SK-N-SH treated with all-trans-retinoic acid at 6 μM for 48 hours (cell line): ENCODE measurements around the gene PTPRG.
"Not testable (repeated sequence)": the region's sequence is repeated elsewhere in the genome, so short reads cannot be mapped to it uniquely, and the experiment has no call there.

Experiments
- ATAC-seq: fragments of 200-7000 bp; cut with Tn5 transposase; 3 replicates; pipeline ENCODE4 v1.9.1; 2020; ENCODE audit warnings: mild to moderate bottlenecking, moderate library complexity
- BACH2 ChIP-seq: fragments of 250-450 bp; sonication (Bioruptor Pico); IDR thresholded peaks from 2 replicates; pipeline ENCODE4 v1.9.0; 2021; ENCODE audit warnings: mild to moderate bottlenecking, borderline replicate concordance
- CREB5 ChIP-seq: fragments of 250-450 bp; sonication (Bioruptor Pico); IDR thresholded peaks from 2 replicates; pipeline ENCODE4 v1.5.1; 2020; ENCODE audit warnings: low read depth, mild to moderate bottlenecking, moderate library complexity
- CSDC2 ChIP-seq: fragments of 250-450 bp; sonication (Bioruptor Pico); IDR thresholded peaks from 2 replicates; pipeline ENCODE4 v1.5.0; 2020; ENCODE audit warnings: mild to moderate bottlenecking, moderate library complexity
- CSRNP3 ChIP-seq: fragments of 250-450 bp; sonication (Bioruptor Pico); IDR thresholded peaks from 2 replicates; pipeline ENCODE4 v1.5.1; 2021; ENCODE audit warnings: mild to moderate bottlenecking, moderate library complexity
- ESRRG ChIP-seq: fragments of 250-450 bp; sonication (Bioruptor Pico); IDR thresholded peaks from 2 replicates; pipeline ENCODE4 v1.6.1; 2021; ENCODE audit warnings: mild to moderate bottlenecking
- OSR1 ChIP-seq: fragments of 250-450 bp; sonication (Bioruptor Pico); IDR thresholded peaks from 2 replicates; pipeline ENCODE4 v1.8.0; 2022; ENCODE audit warnings: moderate library complexity, mild to moderate bottlenecking, inconsistent platforms
- POU6F1 ChIP-seq: fragments of 250-450 bp; sonication (Bioruptor Pico); IDR thresholded peaks from 2 replicates; pipeline ENCODE4 v1.8.0; 2021; ENCODE audit warnings: low read depth, mild to moderate bottlenecking, moderate library complexity, borderline replicate concordance
- RARB ChIP-seq: fragments of 250-450 bp; sonication (Bioruptor Pico); IDR thresholded peaks from 2 replicates; pipeline ENCODE4 v1.8.0; 2021; ENCODE audit warnings: mild to moderate bottlenecking, moderate library complexity
- SNAI2 ChIP-seq: fragments of 250-450 bp; sonication (Bioruptor Pico); IDR thresholded peaks from 2 replicates; pipeline ENCODE4 v1.5.0; 2020; ENCODE audit warnings: mild to moderate bottlenecking, moderate library complexity
- TCF4 ChIP-seq: fragments of 250-450 bp; sonication (Bioruptor Pico); IDR thresholded peaks from 2 replicates; pipeline ENCODE4 v1.8.0; 2021; ENCODE audit warnings: mild to moderate bottlenecking, moderate library complexity, borderline replicate concordance
- TOX ChIP-seq: fragments of 250-450 bp; sonication (Bioruptor Pico); IDR thresholded peaks from 2 replicates; pipeline ENCODE4 v1.8.0; 2021; ENCODE audit warnings: mild to moderate bottlenecking, moderate library complexity, borderline replicate concordance
- TSHZ2 ChIP-seq: fragments of 250-450 bp; sonication (Bioruptor Pico); IDR thresholded peaks from 2 replicates; pipeline ENCODE4 v1.5.0; 2020; ENCODE audit warnings: mild to moderate bottlenecking, moderate library complexity
- ZC3H10 ChIP-seq: fragments of 250-450 bp; sonication (Bioruptor Pico); IDR thresholded peaks from 2 replicates; pipeline ENCODE4 v1.5.1; 2021; ENCODE audit warnings: mild to moderate bottlenecking, moderate library complexity
- ZFP3 ChIP-seq: fragments of 250-450 bp; sonication (Bioruptor Pico); IDR thresholded peaks from 2 replicates; pipeline ENCODE4 v1.5.0; 2020; ENCODE audit warnings: mild to moderate bottlenecking, moderate library complexity
- ZNF565 ChIP-seq: fragments of 450-650 bp; formaldehyde crosslinking; conservative IDR thresholded peaks from 2 replicates; pipeline ENCODE4 v1.5.0; 2020; ENCODE audit warnings: low read depth, mild to moderate bottlenecking, moderate library complexity

PTPRG gene

GRCh38 chr3:61812517-61812916, 251.1 kb downstream of the PTPRG start:
- ATAC-seq = no peak
- TF ChIP-seq CSRNP3 (CRISPR knock-in tag) (no peak), RARB (CRISPR knock-in tag) (no peak), TSHZ2 (CRISPR knock-in tag) (no peak), ZC3H10 (CRISPR knock-in tag) (no peak), ZFP3 (CRISPR knock-in tag) (no peak), BACH2 (no peak)

GRCh38 chr3:61813636-61814035, 252.3 kb downstream of the PTPRG start:
- no peak for TF ChIP-seq ZFP3 (CRISPR knock-in tag)
- TF ChIP-seq ZC3H10 (CRISPR knock-in tag) = no peak
- no peak for TF ChIP-seq OSR1 (CRISPR knock-in tag)
- TF ChIP-seq CREB5 (CRISPR knock-in tag) = no peak
- no peak for TF ChIP-seq ZNF565
- TF ChIP-seq CSDC2 (CRISPR knock-in tag) = no peak
- TF ChIP-seq TOX (CRISPR knock-in tag) = no peak
- TF ChIP-seq SNAI2 = no peak
- no peak for TF ChIP-seq CSRNP3 (CRISPR knock-in tag)
- no peak for TF ChIP-seq ESRRG (CRISPR knock-in tag)
- no peak for ATAC-seq

- ATAC-seq = no peak
- no peak for TF ChIP-seq CREB5 (CRISPR knock-in tag)
- no peak for TF ChIP-seq TCF4
- no peak for TF ChIP-seq CSRNP3 (CRISPR knock-in tag)
- no peak for TF ChIP-seq CSDC2 (CRISPR knock-in tag)
- no peak for TF ChIP-seq SNAI2
- no peak for TF ChIP-seq OSR1 (CRISPR knock-in tag)
- no peak for TF ChIP-seq ZC3H10 (CRISPR knock-in tag)
- no peak for TF ChIP-seq POU6F1 (CRISPR knock-in tag)
- TF ChIP-seq ZFP3 (CRISPR knock-in tag) = no peak
Observed at GRCh38 chr3:61814674-61815073, 253.3 kb downstream of the PTPRG start.

- not testable (repeated sequence) for ATAC-seq
Observed at GRCh38 chr3:61816304-61816703, 254.9 kb downstream of the PTPRG start.
